ACC112 (cell line): ENCODE results near the gene COL11A2.

Experiments used
- H2AFZ ChIP-seq: fragments of 200-600 bp; sonication (generic); one replicate; pipeline ENCODE4 v1.6.0; 2017; ENCODE audit warnings: antibody characterized with exemption, low read length; ENCODE audit not compliant: unreplicated experiment
- H3K27ac ChIP-seq: fragments of 200-600 bp; sonication (generic); 2 replicates; pipeline ENCODE4 v1.5.1; 2014; ENCODE audit warnings: low read depth, mild to moderate bottlenecking, antibody characterized with exemption, low read length, moderate library complexity
- H3K27me3 ChIP-seq: fragments of 200-600 bp; sonication (generic); 2 replicates; pipeline ENCODE4 v1.6.1; 2014; ENCODE audit warnings: mild to moderate bottlenecking, antibody characterized with exemption, low read length, moderate library complexity, mixed read lengths; ENCODE audit not compliant: insufficient read depth
- H3K36me3 ChIP-seq: fragments of 200-600 bp; sonication (generic); 2 replicates; pipeline ENCODE4 v1.6.1; 2016; ENCODE audit warnings: mild to moderate bottlenecking, antibody characterized with exemption, low read length, moderate library complexity, mixed read lengths; ENCODE audit not compliant: insufficient read depth
- H3K4me1 ChIP-seq: fragments of 200-600 bp; sonication (generic); one replicate; pipeline ENCODE4 v1.6.1; 2016; ENCODE audit warnings: low read length, mixed read lengths; ENCODE audit not compliant: insufficient read depth, unreplicated experiment, control insufficient read depth
- H3K4me3 ChIP-seq: fragments of 200-600 bp; sonication (generic); 2 replicates; pipeline ENCODE4 v1.5.1; 2014; ENCODE audit warnings: mild to moderate bottlenecking, low read depth, low read length
- H3K79me2 ChIP-seq: fragments of 200-600 bp; sonication (generic); one replicate; pipeline ENCODE4 v1.6.0; 2016; ENCODE audit warnings: low read length; ENCODE audit not compliant: control insufficient read depth, unreplicated experiment, insufficient read depth

COL11A2 gene

DNA sequence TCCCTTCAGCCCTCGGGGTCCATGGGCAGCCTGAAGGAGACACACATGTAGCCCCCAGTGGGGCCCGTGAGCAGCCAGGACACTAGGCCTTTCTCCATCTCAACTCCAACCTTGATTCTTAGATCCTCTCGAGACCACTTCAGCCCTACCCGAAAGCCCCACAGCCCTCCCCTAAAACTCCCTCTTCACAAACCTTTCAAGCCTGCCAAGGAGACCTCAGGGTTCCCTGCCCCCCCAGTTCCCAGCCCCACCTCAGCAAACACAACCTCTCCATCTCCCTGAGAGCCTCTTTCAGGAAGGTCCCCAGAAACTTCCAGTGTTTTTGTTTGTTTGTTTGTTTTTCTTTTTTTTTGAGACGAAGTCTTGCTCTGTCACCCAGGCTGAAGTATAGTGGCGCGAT is 11.1 kb downstream of the COL11A2 start:
- no peaks in the 10 kb centered on the region for H3K27me3 ChIP-seq
- H3K27ac ChIP-seq: no peak overlapping the region

DNA sequence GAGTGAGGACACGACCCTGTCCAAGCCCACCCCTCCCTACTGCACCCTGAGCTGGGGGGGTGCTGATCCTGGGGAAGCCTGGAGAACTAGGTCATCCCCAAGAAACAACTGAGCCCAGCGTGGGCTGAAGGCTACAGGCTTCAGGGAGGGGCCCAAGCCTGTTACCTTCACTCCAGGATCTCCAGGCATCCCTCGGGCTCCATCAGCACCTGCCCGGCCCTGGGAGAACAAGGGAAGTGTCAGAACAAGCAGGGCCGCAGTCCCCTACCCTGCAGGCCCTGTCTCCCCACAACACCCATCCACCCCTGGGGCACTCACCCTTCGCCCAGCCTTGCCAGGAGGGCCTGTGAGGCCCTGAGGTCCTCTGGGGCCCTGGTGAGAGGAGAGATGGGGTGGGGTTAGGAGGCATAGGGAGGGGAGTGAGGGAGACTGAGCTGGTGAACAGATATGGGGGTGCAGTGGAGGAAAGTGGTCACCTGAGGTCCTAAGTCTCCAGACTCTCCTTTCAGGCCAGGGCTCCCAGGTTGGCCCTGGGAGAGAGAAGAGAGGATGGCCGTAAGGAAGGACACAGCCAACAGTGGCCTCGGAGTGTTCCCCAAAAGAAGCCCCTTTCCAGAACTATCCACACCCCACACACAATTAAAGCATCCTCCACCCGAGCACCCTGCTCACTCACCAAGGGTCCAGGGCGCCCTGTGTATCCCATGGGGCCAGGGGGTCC is 13.4 kb downstream of the COL11A2 start:
- no peaks in the 10 kb centered on the region for H3K4me1 ChIP-seq
- no peak overlapping the region for H2AFZ ChIP-seq
- no peak overlapping the region for H3K4me3 ChIP-seq
- no peaks in the 10 kb centered on the region for H3K36me3 ChIP-seq
- H3K27ac ChIP-seq: no peak overlapping the region
- H3K27me3 ChIP-seq: no peaks in the 10 kb centered on the region
- no peaks in the 10 kb centered on the region for H3K79me2 ChIP-seq

More for the DNA sequence above, 11.1 kb downstream of the COL11A2 start:
- Histone ChIP-seq H2AFZ (no peak overlapping the region), H3K4me3 (no peak overlapping the region), H3K4me1 (no peaks in the 10 kb centered on the region), H3K36me3 (no peaks in the 10 kb centered on the region), H3K79me2 (no peaks in the 10 kb centered on the region)

DNA sequence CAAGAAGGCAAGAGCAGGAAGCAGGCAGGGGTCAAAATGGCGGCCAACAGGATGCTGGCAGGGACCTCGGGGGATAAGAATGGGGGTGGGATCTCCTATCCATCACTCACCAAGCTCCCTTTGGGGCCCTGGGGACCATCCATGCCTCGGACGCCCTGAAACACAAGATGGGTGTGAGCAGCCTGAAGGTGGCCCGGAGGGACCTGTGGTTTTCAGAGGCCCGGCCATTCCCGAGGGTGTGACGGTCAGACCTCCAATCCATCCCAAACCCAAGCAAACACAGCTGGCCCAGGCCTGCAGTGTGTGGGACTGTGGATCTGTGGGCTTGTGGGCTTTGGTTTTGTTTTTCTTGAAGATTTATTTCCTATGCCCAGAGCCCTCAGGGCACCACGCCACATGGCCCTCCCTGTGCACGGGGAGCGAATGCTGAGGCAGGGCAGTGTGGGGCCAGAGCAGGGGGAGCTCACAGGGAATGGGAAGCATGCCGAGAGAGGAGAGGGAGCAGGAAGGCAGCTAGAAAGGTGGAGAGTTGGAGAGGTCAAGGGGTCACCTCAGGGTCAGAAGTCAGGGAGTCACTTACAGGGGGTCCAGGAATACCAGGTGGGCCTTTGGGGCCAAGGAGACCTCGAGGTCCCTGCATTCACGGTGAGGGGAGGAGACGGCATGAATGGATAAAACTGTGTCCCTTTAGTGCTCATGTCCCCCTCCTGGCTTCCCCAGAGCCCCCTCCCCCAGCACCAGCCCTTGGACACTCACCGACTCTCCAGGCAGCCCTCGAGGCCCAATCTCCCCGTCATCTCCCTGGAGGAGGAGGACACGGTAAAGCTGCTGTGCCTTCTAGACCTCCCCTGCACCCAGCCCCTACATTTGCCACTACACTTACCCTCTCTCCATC is 14.5 kb downstream of the COL11A2 start:
- no peaks in the 10 kb centered on the region for H3K36me3 ChIP-seq
- no peaks in the 10 kb centered on the region for H3K27me3 ChIP-seq
- H3K27ac ChIP-seq: no peak overlapping the region
- H2AFZ ChIP-seq: no peak overlapping the region
- no peaks in the 10 kb centered on the region for H3K79me2 ChIP-seq
- no peaks in the 10 kb centered on the region for H3K4me1 ChIP-seq
- no peak overlapping the region for H3K4me3 ChIP-seq

DNA sequence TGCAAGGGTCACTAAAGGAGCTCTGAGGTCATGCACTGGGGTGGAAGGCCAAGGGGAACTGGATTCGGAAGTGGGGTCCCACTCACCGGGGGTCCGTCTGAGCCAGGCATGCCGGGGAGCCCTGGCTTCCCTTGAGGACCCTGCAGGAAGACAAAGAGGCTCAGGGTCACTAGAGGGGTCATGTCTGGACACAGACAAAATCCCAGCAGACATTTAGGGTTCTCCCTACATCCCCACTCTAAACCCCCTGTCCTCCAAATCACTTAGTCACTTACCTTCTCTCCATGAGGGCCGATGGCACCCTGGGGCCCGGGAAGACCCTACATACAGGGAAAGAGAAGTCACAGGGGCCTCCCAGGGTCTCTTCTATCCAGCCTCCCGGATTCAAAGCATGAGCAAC is 15.4 kb downstream of the COL11A2 start:
- no peak overlapping the region for H2AFZ ChIP-seq
- H3K79me2 ChIP-seq: no peaks in the 10 kb centered on the region
- no peaks in the 10 kb centered on the region for H3K27me3 ChIP-seq
- no peaks in the 10 kb centered on the region for H3K36me3 ChIP-seq
- no peaks in the 10 kb centered on the region for H3K4me1 ChIP-seq
- no peak overlapping the region for H3K27ac ChIP-seq
- H3K4me3 ChIP-seq: no peak overlapping the region

DNA sequence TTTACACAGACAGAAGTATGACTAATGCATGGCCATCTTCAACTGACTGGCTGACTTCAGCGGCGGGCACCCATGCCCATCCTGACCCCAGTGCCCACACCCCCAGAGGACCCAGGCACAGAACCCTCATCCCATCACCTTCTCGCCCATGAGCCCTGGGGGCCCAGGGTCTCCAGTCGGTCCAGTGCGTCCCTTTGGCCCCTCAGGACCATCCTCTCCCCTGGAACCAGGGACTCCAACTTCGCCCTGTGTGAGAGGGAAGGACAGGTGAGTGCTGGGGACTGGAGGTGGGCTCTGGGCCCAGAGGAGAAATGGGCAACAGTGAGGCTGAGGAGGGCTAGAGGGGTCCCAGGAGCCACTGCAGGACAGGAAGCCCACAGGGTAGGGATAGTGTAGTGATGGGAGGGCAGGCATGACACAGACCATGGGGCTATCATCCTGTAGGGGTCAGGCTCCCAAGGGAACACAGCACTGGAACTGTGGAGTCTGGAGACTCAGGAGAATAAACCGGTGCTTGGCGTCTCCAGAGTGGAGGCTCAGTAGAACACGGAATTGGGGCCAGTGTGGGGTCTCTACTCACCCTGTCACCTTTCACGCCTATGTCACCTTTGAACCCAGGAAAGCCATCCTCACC is 16.7 kb downstream of the COL11A2 start:
- Histone ChIP-seq H3K36me3 (no peaks in the 10 kb centered on the region), H3K4me1 (no peaks in the 10 kb centered on the region), H2AFZ (no peak overlapping the region), H3K27me3 (no peaks in the 10 kb centered on the region), H3K27ac (no peak overlapping the region), H3K4me3 (no peak overlapping the region), H3K79me2 (no peaks in the 10 kb centered on the region)

DNA sequence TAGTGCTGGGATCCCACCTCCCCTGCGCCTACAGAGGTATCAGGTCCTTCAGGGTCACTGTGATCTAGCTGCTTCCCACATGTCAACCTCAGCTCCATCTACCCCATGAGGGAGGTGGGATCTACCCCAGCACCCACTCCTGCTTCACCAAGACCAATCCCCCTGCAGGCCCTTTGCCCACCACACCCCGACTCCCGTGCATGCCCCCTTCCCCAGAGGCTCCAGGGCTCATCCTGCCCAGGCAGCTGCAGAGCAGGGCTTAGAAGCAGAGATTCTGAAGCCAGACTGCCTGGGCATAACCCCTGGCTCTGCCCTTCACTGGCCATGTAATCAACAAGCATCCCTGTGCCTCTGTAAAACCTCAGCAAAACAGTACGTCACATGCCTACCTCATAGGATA is 17.5 kb downstream of the COL11A2 start:
- no peak overlapping the region for H2AFZ ChIP-seq
- H3K27me3 ChIP-seq: no peaks in the 10 kb centered on the region
- H3K27ac ChIP-seq: no peak overlapping the region
- no peaks in the 10 kb centered on the region for H3K79me2 ChIP-seq
- H3K4me1 ChIP-seq: peaks cover 3% of the 10 kb centered on the region
- no peaks in the 10 kb centered on the region for H3K36me3 ChIP-seq
- H3K4me3 ChIP-seq: no peak overlapping the region

DNA sequence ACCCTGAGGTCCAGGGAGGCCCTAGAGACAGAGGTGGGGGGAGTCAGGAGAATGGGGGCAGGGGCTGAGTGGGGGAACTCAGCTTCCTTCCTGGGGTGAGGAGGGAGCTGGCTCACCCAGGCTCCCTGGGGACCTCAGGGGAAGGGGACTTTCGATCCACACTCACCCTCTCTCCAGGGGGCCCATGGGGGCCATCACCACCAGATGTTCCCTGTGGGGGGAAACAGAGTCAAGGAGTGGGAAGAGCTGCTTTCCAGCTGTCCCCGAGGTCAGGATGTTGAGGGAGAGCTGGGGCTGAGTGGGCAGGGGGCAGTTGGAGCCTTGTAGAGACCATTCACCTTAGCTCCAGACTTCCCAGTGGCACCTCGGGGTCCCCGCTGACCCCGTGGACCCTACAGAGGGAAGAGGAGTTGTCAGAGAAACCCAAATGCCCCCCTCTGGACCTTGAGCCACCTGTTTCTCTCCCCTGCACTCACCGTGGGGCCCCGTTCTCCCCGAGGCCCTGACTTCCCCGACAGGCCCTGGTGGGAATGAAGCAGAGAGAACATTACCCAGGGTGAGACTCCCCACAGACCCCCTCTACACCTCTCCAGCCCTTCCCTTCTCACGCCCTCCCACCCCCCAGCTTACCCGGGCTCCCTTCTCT is 18.6 kb downstream of the COL11A2 start:
- no peaks in the 10 kb centered on the region for H3K27me3 ChIP-seq
- no peaks in the 10 kb centered on the region for H3K79me2 ChIP-seq
- H3K27ac ChIP-seq: no peak overlapping the region
- H2AFZ ChIP-seq: no peak overlapping the region
- no peaks in the 10 kb centered on the region for H3K36me3 ChIP-seq
- H3K4me3 ChIP-seq: no peak overlapping the region
- peaks cover 3% of the 10 kb centered on the region for H3K4me1 ChIP-seq

DNA sequence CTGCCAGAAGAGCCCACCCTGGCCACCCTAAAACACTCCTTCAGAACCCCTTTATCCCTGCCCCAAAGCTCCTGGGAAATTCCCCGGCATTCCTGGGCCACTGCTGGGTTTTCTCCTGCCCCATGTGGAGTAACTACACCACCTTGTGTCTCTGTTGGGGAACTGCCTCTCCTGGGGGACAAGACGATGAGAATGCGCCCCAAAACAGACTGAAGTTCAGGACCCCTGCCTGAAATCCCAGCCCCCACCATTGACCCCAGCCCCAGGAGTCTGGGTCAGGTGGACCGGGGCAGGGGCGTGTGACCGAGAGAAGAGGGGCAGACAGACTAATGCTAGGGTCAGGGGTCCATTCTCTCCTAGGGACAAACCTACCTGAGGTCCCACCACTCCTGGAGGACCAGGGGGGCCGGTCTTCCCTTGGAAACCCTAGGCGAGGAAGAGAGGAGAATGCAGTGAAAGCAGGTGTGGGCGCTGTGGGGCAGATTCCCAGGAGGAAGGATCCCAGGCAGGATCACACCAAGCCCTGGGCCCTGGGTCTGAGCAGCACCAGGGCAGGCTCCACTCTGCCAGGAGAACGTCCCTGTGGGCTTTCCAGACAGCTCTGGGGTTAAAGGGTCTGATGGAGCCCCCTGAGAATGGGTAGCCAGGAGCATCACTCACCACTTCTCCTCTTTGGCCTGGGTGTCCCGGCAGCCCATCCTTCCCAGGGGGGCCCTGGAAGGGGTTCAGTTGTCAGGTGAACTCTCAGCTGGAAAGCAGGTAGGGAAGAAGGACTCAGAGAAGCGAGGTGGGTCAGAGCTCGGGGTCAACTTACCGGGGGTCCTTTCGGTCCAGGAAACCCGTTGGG is 19.4 kb downstream of the COL11A2 start:
- no peak overlapping the region for H3K4me3 ChIP-seq
- no peaks in the 10 kb centered on the region for H3K27me3 ChIP-seq
- H3K79me2 ChIP-seq: no peaks in the 10 kb centered on the region
- no peak overlapping the region for H3K27ac ChIP-seq
- no peaks in the 10 kb centered on the region for H3K36me3 ChIP-seq
- H3K4me1 ChIP-seq: peaks cover 3% of the 10 kb centered on the region
- H2AFZ ChIP-seq: no peak overlapping the region

DNA sequence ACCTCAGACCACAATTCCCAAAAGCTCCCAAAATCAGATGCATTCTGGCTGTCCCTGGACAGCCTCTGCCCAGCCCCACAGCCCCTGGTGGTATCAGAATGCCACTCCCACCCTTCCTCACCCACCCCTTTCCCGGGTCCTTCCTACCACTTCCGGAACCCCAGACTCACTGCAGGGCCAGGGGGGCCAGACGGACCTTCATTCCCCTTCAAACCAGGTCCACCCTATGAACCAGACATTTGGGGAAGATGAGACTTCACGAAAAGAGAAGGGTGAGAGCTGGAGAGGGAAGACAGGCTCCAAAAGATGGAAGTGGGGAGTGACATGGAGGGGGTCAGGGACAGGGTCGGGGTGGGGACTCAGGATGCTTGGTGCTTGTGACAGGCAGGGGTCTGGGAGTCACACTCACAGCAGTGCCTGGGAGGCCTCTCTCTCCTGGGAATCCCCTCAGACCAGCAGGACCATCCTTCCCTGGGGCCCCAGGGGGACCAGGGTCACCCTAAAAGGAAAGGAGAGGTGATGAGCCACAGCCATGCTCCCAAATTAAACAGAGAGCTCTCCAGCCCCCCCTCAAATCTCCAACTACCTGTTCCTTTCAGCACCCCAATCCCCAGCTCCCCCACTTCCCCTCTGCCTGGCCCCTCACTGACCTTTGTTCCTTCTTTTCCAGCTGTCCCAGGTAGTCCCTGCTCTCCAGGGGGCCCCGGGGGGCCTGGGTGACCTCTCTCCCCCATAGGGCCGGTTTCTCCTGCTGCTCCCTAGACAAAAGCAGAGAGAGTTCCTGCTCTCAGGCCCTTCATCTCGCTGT is 20.2 kb downstream of the COL11A2 start:
- peaks cover 3% of the 10 kb centered on the region for H3K4me1 ChIP-seq
- no peak overlapping the region for H3K4me3 ChIP-seq
- H3K27me3 ChIP-seq: no peaks in the 10 kb centered on the region
- H3K79me2 ChIP-seq: no peaks in the 10 kb centered on the region
- H3K27ac ChIP-seq: no peak overlapping the region
- H3K36me3 ChIP-seq: no peaks in the 10 kb centered on the region
- H2AFZ ChIP-seq: no peak overlapping the region
